Upper lobe of left lung (tissue), 6 donors: ENCODE data around the gene USP1. TPM values are rescaled to one million over a fixed set of nuclear protein-coding genes. Genes with fewer than 3 reads are reported as not detected.

Experiments used
- total RNA-seq, 6 donors: library from RNA; depleted of rRNA in 4 of 6; stranded (reverse); fragments of >200 nt in 4 of 6; gene quantifications; one replicate each; pipeline versions ENCODE4 v1.1.0 to v1.2.1, GENCODE V29; 2016 to 2021
- donor health status: DM: no; HTN: no; CAD: no; lungs with moderate emphysema.
- donor health status: DM: no; HTN: yes; CAD: no; lungs with severe emphysema.

Gene USP1
- total RNA-seq, 6 donors from 2014 or later = 9.8 to 36.2 (median 20.0) TPM

Other genes starting within 250 kb of the USP1 start
- under 1 TPM; under 0.01 to 0.71 (median 0.47) TPM for gene L1TD1, start 242.2 kb upstream of the USP1 start, total RNA-seq
- 1 to 10 TPM in 5 of 6 donors, under 1 TPM in 1; 0.63 to 9.8 (median 3.7) TPM for gene KANK4, start 117.6 kb upstream of the USP1 start, total RNA-seq
- not detected for gene ANGPTL3, start 160.5 kb downstream of the USP1 start, total RNA-seq